GM23338 (cell line): Measurements from ENCODE around the gene EPGN. TPM values are rescaled to one million over a fixed set of nuclear protein-coding genes. Genes with fewer than 3 reads are reported as not detected.

Experiments
- ATAC-seq: fragments of 200-7000 bp; cut with Tn5 transposase; 3 replicates; pipeline ENCODE4 v1.9.1; 2020
- DNase-seq: peaks from one replicate; pipeline ENCODE4 v3.0.0-alpha.2; 2015; ENCODE audit warnings: low spot score
- H2AFZ ChIP-seq: fragments of 200-600 bp; sonication (generic); 2 replicates; pipeline ENCODE4 v1.8.0; 2016; ENCODE audit warnings: antibody characterized with exemption, mild to moderate bottlenecking, moderate library complexity
- H3F3A ChIP-seq: fragments of 200-600 bp; sonication (generic); replicated peaks from 2 replicates; pipeline ENCODE4 v1.8.0; 2017; ENCODE audit warnings: antibody characterized with exemption, mixed run types, low read depth
- H3K27ac ChIP-seq: fragments of 200-600 bp; sonication (generic); 2 replicates; pipeline ENCODE4 v1.6.1; 2016; ENCODE audit warnings: low read depth
- H3K27me3 ChIP-seq: fragments of 200-600 bp; sonication (generic); 2 replicates; pipeline ENCODE4 v1.8.0; 2016; ENCODE audit warnings: mild to moderate bottlenecking, mixed run types, moderate library complexity; ENCODE audit not compliant: insufficient read depth
- H3K36me3 ChIP-seq: fragments of 200-600 bp; sonication (generic); 2 replicates; pipeline ENCODE4 v1.8.0; 2016; ENCODE audit warnings: mild to moderate bottlenecking; ENCODE audit not compliant: insufficient read depth
- H3K4me1 ChIP-seq: fragments of 200-600 bp; sonication (generic); 2 replicates; pipeline ENCODE4 v1.8.0; 2016; ENCODE audit warnings: mild to moderate bottlenecking, moderate library complexity; ENCODE audit not compliant: insufficient read depth
- H3K4me2 ChIP-seq: fragments of 200-600 bp; sonication (generic); 2 replicates; pipeline ENCODE4 v1.7.1; 2017; ENCODE audit warnings: mixed run types
- H3K4me3 ChIP-seq: fragments of 200-600 bp; sonication (generic); 2 replicates; pipeline ENCODE4 v1.6.1; 2016; ENCODE audit warnings: mixed run types
- H3K79me2 ChIP-seq: fragments of 200-600 bp; sonication (generic); replicated peaks from 2 replicates; pipeline ENCODE4 v1.8.0; 2017; ENCODE audit warnings: mild to moderate bottlenecking; ENCODE audit not compliant: insufficient read depth
- H3K9me2 ChIP-seq: fragments of 200-600 bp; sonication (generic); 2 replicates; pipeline ENCODE4 v1.8.0; 2017; ENCODE audit not compliant: insufficient read depth
- H4K20me1 ChIP-seq: fragments of 200-600 bp; sonication (generic); replicated peaks from 2 replicates; pipeline ENCODE4 v1.8.0; 2017; ENCODE audit warnings: mild to moderate bottlenecking; ENCODE audit not compliant: insufficient read depth
- H3K27ac Mint-ChIP-seq: 2 replicates; pipeline ENCODE4 v1.8.0; 2020; ENCODE audit warnings: inconsistent platforms, mild to moderate bottlenecking, moderate library complexity, mixed read lengths
- H3K27me3 Mint-ChIP-seq: 3 replicates; pipeline ENCODE4 v1.8.0; 2022; ENCODE audit warnings: low read depth, mild to moderate bottlenecking, moderate library complexity, mixed read lengths, inconsistent platforms; ENCODE audit not compliant: insufficient read depth, poor library complexity
- H3K36me3 Mint-ChIP-seq: 3 replicates; pipeline ENCODE4 v1.8.0; 2021; ENCODE audit warnings: low read depth, mild to moderate bottlenecking, inconsistent platforms, moderate library complexity, mixed read lengths
- H3K4me1 Mint-ChIP-seq: 3 replicates; pipeline ENCODE4 v1.8.0; 2020; ENCODE audit warnings: mild to moderate bottlenecking, inconsistent platforms, mixed read lengths
- H3K4me3 Mint-ChIP-seq: 3 replicates; pipeline ENCODE4 v1.8.0; 2021; ENCODE audit warnings: moderate library complexity, mild to moderate bottlenecking, inconsistent platforms, mixed read lengths
- H3K9me3 Mint-ChIP-seq: 3 replicates; pipeline ENCODE4 v1.8.0; 2020; ENCODE audit warnings: moderate library complexity, mild to moderate bottlenecking, inconsistent platforms, mixed read lengths
- EZH2 ChIP-seq: fragments of 200-600 bp; sonication (generic); IDR thresholded peaks from one replicate; pipeline ENCODE4 v1.8.0; 2017; ENCODE audit warnings: antibody characterized with exemption, mild to moderate bottlenecking, low read depth; ENCODE audit not compliant: unreplicated experiment
- NANOG ChIP-seq: IDR thresholded peaks from 2 replicates; pipeline ENCODE4 v1.6.1; 2016; ENCODE audit warnings: antibody characterized with exemption, borderline replicate concordance
- POLR2AphosphoS5 ChIP-seq: IDR thresholded peaks from 2 replicates; pipeline ENCODE4 v1.6.1; 2016; ENCODE audit warnings: antibody characterized with exemption, low read depth
- STAT1 ChIP-seq: IDR thresholded peaks from one replicate; pipeline ENCODE4 v1.6.1; 2016; ENCODE audit warnings: antibody characterized with exemption; ENCODE audit not compliant: unreplicated experiment
- ZNF462 ChIP-seq: fragments of 250-450 bp; sonication (Bioruptor Pico); IDR thresholded peaks from 2 replicates; pipeline ENCODE4 v1.5.0; 2020; ENCODE audit warnings: mild to moderate bottlenecking, moderate library complexity
- polyA plus RNA-seq: library from polyadenylated mRNA; unstranded; fragments of >200 nt; fragmentation: Nextera tagmentation; extraction: Ambion mirVana; gene quantifications from 2 replicates; pipeline ENCODE4 v1.2.1, GENCODE V29; 2016
- total RNA-seq: library from RNA; depleted of rRNA; stranded (reverse); fragments of >200 nt; shearing (Covaris generic); gene quantifications from 2 replicates; pipeline ENCODE4 v1.2.3, GENCODE V29; 2014
- TF ChIP-seq, protein P1 (sequence below): IDR thresholded peaks from 2 replicates; pipeline ENCODE4 v1.6.1; 2016; ENCODE audit warnings: antibody characterized with exemption
- TF ChIP-seq, protein P2 (sequence below), 2 experiments: fragments of 200-600 bp in 1 of 2; sonication (generic) in 1 of 2; conservative IDR thresholded peaks; 2 replicates each; pipeline versions ENCODE4 v1.5.1 to v1.6.1; 2016 to 2017; ENCODE audit warnings: antibody characterized with exemption in 2 of 2, low read depth in 2 of 2, mild to moderate bottlenecking in 2 of 2, moderate library complexity in 1 of 2

EPGN gene
- total and polyA plus RNA-seq, 2 experiments from 2014 or later = not detected

- TF ChIP-seq, protein P1, sequence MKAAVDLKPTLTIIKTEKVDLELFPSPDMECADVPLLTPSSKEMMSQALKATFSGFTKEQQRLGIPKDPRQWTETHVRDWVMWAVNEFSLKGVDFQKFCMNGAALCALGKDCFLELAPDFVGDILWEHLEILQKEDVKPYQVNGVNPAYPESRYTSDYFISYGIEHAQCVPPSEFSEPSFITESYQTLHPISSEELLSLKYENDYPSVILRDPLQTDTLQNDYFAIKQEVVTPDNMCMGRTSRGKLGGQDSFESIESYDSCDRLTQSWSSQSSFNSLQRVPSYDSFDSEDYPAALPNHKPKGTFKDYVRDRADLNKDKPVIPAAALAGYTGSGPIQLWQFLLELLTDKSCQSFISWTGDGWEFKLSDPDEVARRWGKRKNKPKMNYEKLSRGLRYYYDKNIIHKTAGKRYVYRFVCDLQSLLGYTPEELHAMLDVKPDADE = no peak
- TF ChIP-seq POLR2AphosphoS5 (no peak), NANOG (no peak), EZH2 (no peak), STAT1 (no peak)
- TF ChIP-seq, protein P2, sequence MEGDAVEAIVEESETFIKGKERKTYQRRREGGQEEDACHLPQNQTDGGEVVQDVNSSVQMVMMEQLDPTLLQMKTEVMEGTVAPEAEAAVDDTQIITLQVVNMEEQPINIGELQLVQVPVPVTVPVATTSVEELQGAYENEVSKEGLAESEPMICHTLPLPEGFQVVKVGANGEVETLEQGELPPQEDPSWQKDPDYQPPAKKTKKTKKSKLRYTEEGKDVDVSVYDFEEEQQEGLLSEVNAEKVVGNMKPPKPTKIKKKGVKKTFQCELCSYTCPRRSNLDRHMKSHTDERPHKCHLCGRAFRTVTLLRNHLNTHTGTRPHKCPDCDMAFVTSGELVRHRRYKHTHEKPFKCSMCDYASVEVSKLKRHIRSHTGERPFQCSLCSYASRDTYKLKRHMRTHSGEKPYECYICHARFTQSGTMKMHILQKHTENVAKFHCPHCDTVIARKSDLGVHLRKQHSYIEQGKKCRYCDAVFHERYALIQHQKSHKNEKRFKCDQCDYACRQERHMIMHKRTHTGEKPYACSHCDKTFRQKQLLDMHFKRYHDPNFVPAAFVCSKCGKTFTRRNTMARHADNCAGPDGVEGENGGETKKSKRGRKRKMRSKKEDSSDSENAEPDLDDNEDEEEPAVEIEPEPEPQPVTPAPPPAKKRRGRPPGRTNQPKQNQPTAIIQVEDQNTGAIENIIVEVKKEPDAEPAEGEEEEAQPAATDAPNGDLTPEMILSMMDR (conservative IDR thresholded peaks at IDR 0.05; ENCODE audit: low read depth in 2 of 2) = no peak
These were observed 39.6 kb upstream of the EPGN start (continued) for GRCh38 chr4:74268643-74269042.

- Histone ChIP-seq H3K4me3 (no peak overlapping the region), H3K27ac (no peak overlapping the region), H3K36me3 (no peaks in the 10 kb centered on the region), H3K79me2 (no peaks in the 10 kb centered on the region), H3F3A (no peaks in the 10 kb centered on the region), H3K4me2 (no peak overlapping the region), H3K4me1 (no peaks in the 10 kb centered on the region), H3K27me3 (no peaks in the 10 kb centered on the region), H3K9me2 (no peaks in the 10 kb centered on the region), H2AFZ (no peak overlapping the region), H4K20me1 (no peaks in the 10 kb centered on the region)
- DNase-seq (no peak), ATAC-seq (no peak)
- Mint-ChIP-seq H3K36me3 (no peaks in the 10 kb centered on the region), H3K9me3 (no peaks in the 10 kb centered on the region), H3K4me1 (no peaks in the 10 kb centered on the region), H3K27ac (no peak overlapping the region), H3K4me3 (no peak overlapping the region), H3K27me3 (no peaks in the 10 kb centered on the region)
- TF ChIP-seq ZNF462 (CRISPR knock-in tag) = no peak
- TF ChIP-seq, protein P1 = no peak
These were observed 29.8 kb upstream of the EPGN start for GRCh38 chr4:74278490-74278889.
